Gastrocnemius medialis (tissue), 4 donors: ENCODE results near the gene BCL11B.

Experiments used
- CTCF ChIP-seq, 5 experiments: fragments of 450-650 bp in 3 of 5; fragments of 200-600 bp in 2 of 5; sonication (generic) in 2 of 5; IDR thresholded peaks in 4 of 5; conservative IDR thresholded peaks in 1 of 5; 1 replicate in 4 of 5; 2 replicates in 1 of 5; pipeline ENCODE4 v1.5.1; 2016 to 2019; ENCODE audit warnings: antibody characterized with exemption in 5 of 5, mild to moderate bottlenecking in 3 of 5, moderate library complexity in 3 of 5
- POLR2A ChIP-seq, 2 donors: fragments of 450-650 bp; IDR thresholded peaks; one replicate each; pipeline ENCODE4 v1.6.1; 2017; ENCODE audit warnings: antibody characterized with exemption in 2 of 2, mild to moderate bottlenecking in 2 of 2, moderate library complexity in 2 of 2

- no peak for TF ChIP-seq CTCF (IDR thresholded peaks at IDR 0.05 in 4 of 5, conservative IDR thresholded peaks at IDR 0.05 in 1 of 5)
- no peak for TF ChIP-seq POLR2A (IDR thresholded peaks at IDR 0.05)
Measured at GRCh38 chr14:99234961-99235571, 36.9 kb downstream of the BCL11B start.
